GM19025 (cell line): Measurements from ENCODE around the gene SLC25A19.

Experiments
- ATAC-seq: cut with Tn5 transposase; IDR thresholded peaks from one replicate; pipeline ENCODE4 v1.9.1; 2021; ENCODE audit warnings: mild to moderate bottlenecking, low read depth, moderate library complexity; ENCODE audit not compliant: unreplicated experiment

SLC25A19 gene

GRCh38 chr17:75289115-75289831, at the start of gene SLC25A19:
TSS of gene SLC25A19 (minus strand) at chr17:75289433. CDS start at chr17:75286764, 2,669 bp downstream.
- ATAC-seq, result peak; percentile 86

- no peak for ATAC-seq
Observed at GRCh38 chr17:75338335-75338734, 49.1 kb upstream of the SLC25A19 start.

GRCh38 chr17:75335315-75335714, 46.1 kb upstream of the SLC25A19 start:
- ATAC-seq, result no peak

GRCh38 chr17:75334723-75335122, 45.5 kb upstream of the SLC25A19 start:
- no peak for ATAC-seq

GRCh38 chr17:75331671-75332070, 42.4 kb upstream of the SLC25A19 start:
- no peak for ATAC-seq

GRCh38 chr17:75327757-75328156, 38.5 kb upstream of the SLC25A19 start:
- ATAC-seq, result no peak

- no peak for ATAC-seq
Observed at GRCh38 chr17:75326226-75326848, 37.1 kb upstream of the SLC25A19 start.

- ATAC-seq, result no peak
Observed at GRCh38 chr17:75325827-75326225, 36.6 kb upstream of the SLC25A19 start.

GRCh38 chr17:75325348-75325747, 36.1 kb upstream of the SLC25A19 start:
- no peak for ATAC-seq

- no peak for ATAC-seq
Observed at GRCh38 chr17:75321506-75321905, 32.3 kb upstream of the SLC25A19 start.

GRCh38 chr17:75319904-75320691, 30.9 kb upstream of the SLC25A19 start:
- ATAC-seq, result peak; percentile 65

GRCh38 chr17:75318615-75319222, 29.5 kb upstream of the SLC25A19 start:
- ATAC-seq, result no peak

- no peak for ATAC-seq
Observed at GRCh38 chr17:75318211-75318610, 29.0 kb upstream of the SLC25A19 start.

- no peak for ATAC-seq
Observed at GRCh38 chr17:75317671-75318070, 28.4 kb upstream of the SLC25A19 start.

GRCh38 chr17:75316253-75316652, 27.0 kb upstream of the SLC25A19 start:
- no peak for ATAC-seq

GRCh38 chr17:75315541-75316243, 26.5 kb upstream of the SLC25A19 start:
- no peak for ATAC-seq

GRCh38 chr17:75313941-75314551, 24.8 kb upstream of the SLC25A19 start:
- peak; percentile 55 for ATAC-seq

GRCh38 chr17:75308732-75309629, 19.7 kb upstream of the SLC25A19 start:
- no peak for ATAC-seq
